ENCODE data around the gene CITED4. TPM values are rescaled to one million over a fixed set of nuclear protein-coding genes. Genes with fewer than 3 reads are reported as not detected.

CITED4 gene
- total and polyA plus RNA-seq, 9 of the 15 experiments (the other 6 are each of a cell fraction or from before 2014, with no cell fraction given): 0.11 to 1.2 (median 0.17) TPM; not detected in 2

GRCh38 chr1:40837601-40838000 is 24.6 kb downstream of the CITED4 start:
- no peak overlapping the region for H3K9ac ChIP-seq (ENCODE audit: insufficient read depth in 1 of 2, low read depth in 2 of 2, low read length in 2 of 2)
- DNase-seq (ENCODE audit: extremely low read depth in 1 of 4, low spot score in 3 of 4) (no peak), FAIRE-seq (no peak), ATAC-seq (no peak)
- H4K20me1 ChIP-seq (replicated peaks; ENCODE audit: control insufficient read depth, insufficient read depth, low read length): no peaks in the 10 kb centered on the region
- 95% methylated on average over 16 of the region's 24 CpGs for WGBS (ENCODE audit: insufficient coverage, low coverage, missing lambda C conversion rate)
- H3K4me2 ChIP-seq (ENCODE audit: insufficient read depth, low read length): no peak overlapping the region
- H3K79me2 ChIP-seq (ENCODE audit: control insufficient read depth, insufficient read depth, low read length): no peaks in the 10 kb centered on the region
- no peak overlapping the region for H3K27ac ChIP-seq (ENCODE audit: extremely low read depth, low read depth, low read length)
- no TSS peak for BruUV-seq (replicated peaks)
- CTCF ChIA-PET (ENCODE audit: low intra/inter-chr PET ratio): no interaction called here
- H2AFZ ChIP-seq (ENCODE audit: low read depth, low read length): no peak overlapping the region
- no peaks in the 10 kb centered on the region; the same call in 2 of the 3 replicates for H3K36me3 ChIP-seq (ENCODE audit: control insufficient read depth, insufficient read depth, low read length)
- H3K9me1 ChIP-seq (ENCODE audit: control insufficient read depth, insufficient read depth, low read length): no peaks in the 10 kb centered on the region
- intact Hi-C loops (cut with micrococcal nuclease): no loop called here
- no peak overlapping the region for H3K4me3 ChIP-seq
- H3K4me1 ChIP-seq (replicated peaks in 1 of 2; ENCODE audit: control insufficient read depth in 2 of 2, insufficient read depth in 2 of 2, low read length in 2 of 2): peaks cover 43 to 47% of the 10 kb centered on the region in 2 experiments
- POLR2A ChIA-PET: interaction anchor here (1.0 to 1.2 kb wide), 2 partner anchors 10 to 17 kb away, joined by 3 read pairs; no protein-coding TSS in a partner anchor
- H3K27me3 ChIP-seq (ENCODE audit: control insufficient read depth in 2 of 2, insufficient read depth in 2 of 2, low read length in 2 of 2): no peaks in the 10 kb centered on the region
- in situ Hi-C loops (cut with MboI): no loop called here
- H3K9me3 ChIP-seq (replicated peaks; ENCODE audit: control insufficient read depth, insufficient read depth, low read depth, low read length): no peaks in the 10 kb centered on the region
- no peak for TF ChIP-seq ZNF639 (CRISPR knock-in tag; conservative IDR thresholded peaks at IDR 0.05 in 1 of 2, IDR thresholded peaks at IDR 0.05 in 1 of 2)
- TF ChIP-seq TEAD1 (CRISPR knock-in tag; IDR thresholded peaks at IDR 0.05): no peak
- TF ChIP-seq ZNF197 (CRISPR knock-in tag; IDR thresholded peaks at IDR 0.05; ENCODE audit: low read depth): no peak
- no peak for TF ChIP-seq ZNF592 (IDR thresholded peaks at IDR 0.05)
- TF ChIP-seq TEAD2 (tag; IDR thresholded peaks at IDR 0.05): no peak
- TF ChIP-seq KHSRP (IDR thresholded peaks at IDR 0.05): no peak
- no peak for TF ChIP-seq ARID3B (CRISPR knock-in tag; IDR thresholded peaks at IDR 0.05; ENCODE audit: borderline replicate concordance)
- TF ChIP-seq ATF2 (CRISPR knock-in tag; IDR thresholded peaks at IDR 0.05): no peak
- no peak for TF ChIP-seq SAFB2 (IDR thresholded peaks at IDR 0.05; ENCODE audit: borderline replicate concordance, low read depth, low read length, severe bottlenecking)
- no peak for TF ChIP-seq ZBTB34 (CRISPR knock-in tag; IDR thresholded peaks at IDR 0.05)
- no peak for TF ChIP-seq MTA1 (IDR thresholded peaks at IDR 0.05; ENCODE audit: borderline replicate concordance)
- no peak for TF ChIP-seq KAT2B (IDR thresholded peaks at IDR 0.05; ENCODE audit: low read depth, low read length)

All from K562 (cell line).